CD14-positive monocyte (primary cell): ENCODE results near the gene SRGAP2. TPM values are rescaled to one million over a fixed set of nuclear protein-coding genes. Genes with fewer than 3 reads are reported as not detected.
"Not testable (repeated sequence)": the region's sequence is repeated elsewhere in the genome, so short reads cannot be mapped to it uniquely, and the experiment has no call there.

ENCODE experiments used
- DNase-seq, 3 donors: peaks; one replicate each; pipeline ENCODE4 v3.0.0-alpha.2; 2011 to 2022
- H2AFZ ChIP-seq: 2 replicates; pipeline ENCODE4 v1.6.0; 2012; ENCODE audit warnings: mild to moderate bottlenecking, low read depth, low read length, inconsistent platforms; ENCODE audit not compliant: insufficient read depth, poor library complexity, severe bottlenecking
- H3K27ac ChIP-seq, 2 donors: 1 replicate in 1 of 2; 2 replicates in 1 of 2; pipeline ENCODE4 v1.5.1; 2012 to 2013; ENCODE audit warnings: low read length in 2 of 2, control low read depth in 1 of 2, inconsistent platforms in 1 of 2, low read depth in 1 of 2, mild to moderate bottlenecking in 1 of 2
- H3K27me3 ChIP-seq, 2 donors: one replicate each; pipeline versions ENCODE4 v1.6.0 to v1.6.1; 2011 to 2013; ENCODE audit warnings: low read length in 2 of 2; ENCODE audit not compliant: control insufficient read depth in 2 of 2, insufficient read depth in 2 of 2
- H3K36me3 ChIP-seq, 2 donors: replicated peaks in 1 of 2; 1 replicate in 1 of 2; 2 replicates in 1 of 2; pipeline versions ENCODE4 v1.5.1 to v1.6.1; 2012 to 2013; ENCODE audit warnings: low read length in 2 of 2, control low read depth in 1 of 2, inconsistent platforms in 1 of 2, mild to moderate bottlenecking in 1 of 2; ENCODE audit not compliant: insufficient read depth in 2 of 2, control insufficient read depth in 1 of 2
- H3K4me1 ChIP-seq, 2 donors: 1 replicate in 1 of 2; 2 replicates in 1 of 2; pipeline versions ENCODE4 v1.5.1 to v1.6.1; 2012 to 2013; ENCODE audit warnings: low read length in 2 of 2, control low read depth in 1 of 2, inconsistent platforms in 1 of 2, mild to moderate bottlenecking in 1 of 2, moderate library complexity in 1 of 2; ENCODE audit not compliant: insufficient read depth in 2 of 2, control insufficient read depth in 1 of 2
- H3K4me2 ChIP-seq: replicated peaks from 2 replicates; pipeline ENCODE3; 2012; ENCODE audit warnings: low read length, moderate library complexity, mild to moderate bottlenecking; ENCODE audit not compliant: poor library complexity, severe bottlenecking; ENCODE audit errors: extremely low read depth
- H3K4me3 ChIP-seq, 3 experiments: fragments of 200-600 bp in 1 of 3; sonication (generic) in 1 of 3; replicated peaks in 1 of 3; 1 replicate in 2 of 3; 2 replicates in 1 of 3; pipeline ENCODE4 v1.5.1; 2011 to 2013; ENCODE audit warnings: low read length in 3 of 3, mild to moderate bottlenecking in 3 of 3, control low read depth in 2 of 3, low read depth in 2 of 3, inconsistent platforms in 1 of 3, moderate library complexity in 1 of 3
- H3K79me2 ChIP-seq: 2 replicates; pipeline ENCODE4 v1.6.0; 2012; ENCODE audit warnings: mild to moderate bottlenecking, control low read depth, inconsistent platforms, low read length, moderate library complexity; ENCODE audit not compliant: insufficient read depth
- H3K9ac ChIP-seq: 2 replicates; pipeline ENCODE4 v1.6.0; 2017; ENCODE audit warnings: low read length, mild to moderate bottlenecking; ENCODE audit not compliant: insufficient read depth, poor library complexity, severe bottlenecking
- H3K9me3 ChIP-seq, 2 donors: replicated peaks in 1 of 2; 1 replicate in 1 of 2; 2 replicates in 1 of 2; pipeline versions ENCODE4 v1.5.1 to v1.6.1; 2012 to 2013; ENCODE audit warnings: low read length in 2 of 2, control low read depth in 1 of 2; ENCODE audit not compliant: control insufficient read depth in 1 of 2, insufficient read depth in 1 of 2
- H4K20me1 ChIP-seq: 2 replicates; pipeline ENCODE4 v1.6.0; 2012; ENCODE audit warnings: mild to moderate bottlenecking, low read length, control low read depth, moderate library complexity; ENCODE audit not compliant: insufficient read depth
- H3K27ac Mint-ChIP-seq, 7 donors: one replicate each; pipeline ENCODE4 v1.8.0; 2020; ENCODE audit warnings: mild to moderate bottlenecking in 7 of 7, mixed read lengths in 7 of 7, moderate library complexity in 6 of 7, inconsistent platforms in 2 of 7
- H3K27me3 Mint-ChIP-seq, 3 donors: one replicate each; pipeline ENCODE4 v1.8.0; 2021 to 2022; ENCODE audit warnings: low read depth in 3 of 3, mild to moderate bottlenecking in 3 of 3, mixed read lengths in 3 of 3, moderate library complexity in 3 of 3, inconsistent platforms in 1 of 3
- H3K36me3 Mint-ChIP-seq, 2 donors: one replicate each; pipeline ENCODE4 v1.8.0; 2020; ENCODE audit warnings: mixed read lengths in 2 of 2, inconsistent platforms in 1 of 2, mild to moderate bottlenecking in 1 of 2
- H3K4me1 Mint-ChIP-seq: one replicate; pipeline ENCODE4 v1.8.0; 2020; ENCODE audit warnings: mild to moderate bottlenecking, mixed read lengths
- H3K4me3 Mint-ChIP-seq, 2 donors: one replicate each; pipeline ENCODE4 v1.8.0; 2020; ENCODE audit warnings: mild to moderate bottlenecking in 2 of 2, mixed read lengths in 2 of 2, moderate library complexity in 1 of 2
- H3K9me3 Mint-ChIP-seq, 7 donors: one replicate each; pipeline ENCODE4 v1.8.0; 2020 to 2022; ENCODE audit warnings: mixed read lengths in 7 of 7, mild to moderate bottlenecking in 6 of 7, moderate library complexity in 6 of 7, inconsistent platforms in 2 of 7
- WGBS: methylation state at CpG from one replicate; pipeline ENCODE4 v1.1.5; 2013; ENCODE audit warnings: missing lambda C conversion rate; ENCODE audit not compliant: insufficient coverage; 5-methylcytosine and 5-hydroxymethylcytosine counted together
- intact Hi-C, 2 donors: fragments of 100-400 bp; cut with micrococcal nuclease; formaldehyde crosslinking; loops; one replicate each; pipeline versions ENCODE4 v1.15.0 to v1.15.1; 2023
- polyA plus RNA-seq, 3 donors: library from polyadenylated mRNA; depleted of rRNA in 1 of 3; unstranded in 2 of 3; stranded (reverse) in 1 of 3; fragments of 300-500 nt in 2 of 3; fragments of >200 nt in 1 of 3; fragmentation: Illumina TruSeq in 2 of 3; gene quantifications; 1 replicate in 2 of 3; 2 replicates in 1 of 3; pipeline ENCODE4 v1.2.3, GENCODE V29; 2012 to 2021

Gene SRGAP2
- polyA plus RNA-seq, 3 donors: 13.6 to 70.7 (median 19.3) TPM

DNA sequence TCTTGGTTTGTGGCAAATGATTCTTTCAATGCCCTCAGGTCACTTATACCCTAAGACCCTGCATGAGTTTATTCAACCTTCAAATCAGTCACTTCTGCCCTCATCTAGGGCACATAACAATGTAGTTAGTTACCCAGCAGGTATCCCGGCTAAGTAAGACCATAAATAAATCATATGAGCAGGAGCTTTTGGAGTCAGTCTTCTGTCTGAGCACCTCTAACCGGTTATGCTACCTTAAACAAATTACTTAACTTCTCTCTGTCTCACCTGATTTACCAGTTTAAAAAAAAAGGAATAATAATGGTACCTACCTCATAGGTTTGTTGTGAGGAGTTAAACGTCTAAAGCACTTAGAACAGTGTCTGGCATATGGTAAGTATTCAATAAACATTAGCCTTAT, 17.6 kb upstream of the SRGAP2 start:
- intact Hi-C loops, H3K4me1 Mint-ChIP-seq, H3K27me3 Mint-ChIP-seq, H3K79me2 ChIP-seq, H3K27ac Mint-ChIP-seq, H2AFZ ChIP-seq, H3K9ac ChIP-seq, H3K4me3 ChIP-seq, H3K9me3 Mint-ChIP-seq, H4K20me1 ChIP-seq, H3K27me3 ChIP-seq, H3K4me2 ChIP-seq, H3K9me3 ChIP-seq, H3K36me3 ChIP-seq, DNase-seq, H3K4me1 ChIP-seq, H3K27ac ChIP-seq, H3K36me3 Mint-ChIP-seq, H3K4me3 Mint-ChIP-seq: not testable (repeated sequence)
- WGBS: no CpG with 5 or more reads among the region's 3 CpGs

DNA sequence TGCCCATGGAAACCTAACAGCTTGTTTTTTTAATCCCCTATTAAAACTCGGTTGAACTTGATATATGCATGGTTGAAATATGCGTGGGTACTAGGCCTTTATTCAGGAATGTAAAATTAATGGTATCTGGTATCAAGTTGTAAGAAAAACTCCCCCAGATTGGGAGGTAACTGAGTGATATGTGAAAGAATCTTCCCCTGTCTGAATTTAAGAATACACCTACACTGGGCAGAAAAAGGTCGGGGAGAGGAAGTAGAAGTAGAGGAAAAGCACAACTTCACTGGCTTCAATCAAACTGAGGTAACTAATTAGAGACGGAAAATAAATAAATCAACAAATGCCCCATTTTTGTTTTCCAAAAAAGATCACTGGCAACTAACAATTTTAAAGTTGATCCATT, 16.5 kb upstream of the SRGAP2 start:
- H3K4me3 Mint-ChIP-seq, H3K36me3 ChIP-seq, intact Hi-C loops, H3K36me3 Mint-ChIP-seq, H4K20me1 ChIP-seq, H3K4me2 ChIP-seq, H3K27me3 Mint-ChIP-seq, H3K4me1 Mint-ChIP-seq, H3K9me3 ChIP-seq, H3K27ac Mint-ChIP-seq, H3K9me3 Mint-ChIP-seq, DNase-seq, H3K79me2 ChIP-seq, H2AFZ ChIP-seq, H3K27me3 ChIP-seq, H3K4me1 ChIP-seq, H3K27ac ChIP-seq, H3K4me3 ChIP-seq, H3K9ac ChIP-seq: not testable (repeated sequence)
- no CpG with 5 or more reads among the region's 4 CpGs for WGBS

DNA sequence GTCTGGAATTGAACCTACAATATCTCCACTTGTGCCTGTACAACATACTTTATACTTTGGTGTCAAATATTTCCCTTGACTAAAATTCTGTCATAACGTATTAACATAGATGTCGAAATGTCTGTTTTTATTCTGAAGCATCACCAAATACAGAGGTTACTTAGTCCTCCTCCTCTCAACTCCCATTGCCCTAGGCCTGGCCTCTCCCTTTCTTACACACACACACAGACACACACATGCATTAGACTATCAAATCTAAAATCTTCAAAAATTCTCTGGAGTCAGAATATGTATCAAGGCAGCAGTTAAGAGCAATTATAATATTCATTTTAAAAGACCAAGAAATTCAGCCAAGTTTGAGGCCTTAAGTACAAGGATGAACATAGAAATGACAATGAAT, 8.2 kb upstream of the SRGAP2 start:
- H3K4me2 ChIP-seq, H3K9me3 ChIP-seq, H3K4me3 ChIP-seq, H3K27me3 Mint-ChIP-seq, H3K27ac Mint-ChIP-seq, H3K27ac ChIP-seq, H3K4me1 Mint-ChIP-seq, H3K36me3 ChIP-seq, H3K27me3 ChIP-seq, H3K9me3 Mint-ChIP-seq, H3K79me2 ChIP-seq, DNase-seq, intact Hi-C loops, H3K4me1 ChIP-seq, H4K20me1 ChIP-seq, H3K36me3 Mint-ChIP-seq, H2AFZ ChIP-seq, H3K9ac ChIP-seq, H3K4me3 Mint-ChIP-seq: not testable (repeated sequence)
- no CpG with 5 or more reads among the region's 2 CpGs for WGBS

DNA sequence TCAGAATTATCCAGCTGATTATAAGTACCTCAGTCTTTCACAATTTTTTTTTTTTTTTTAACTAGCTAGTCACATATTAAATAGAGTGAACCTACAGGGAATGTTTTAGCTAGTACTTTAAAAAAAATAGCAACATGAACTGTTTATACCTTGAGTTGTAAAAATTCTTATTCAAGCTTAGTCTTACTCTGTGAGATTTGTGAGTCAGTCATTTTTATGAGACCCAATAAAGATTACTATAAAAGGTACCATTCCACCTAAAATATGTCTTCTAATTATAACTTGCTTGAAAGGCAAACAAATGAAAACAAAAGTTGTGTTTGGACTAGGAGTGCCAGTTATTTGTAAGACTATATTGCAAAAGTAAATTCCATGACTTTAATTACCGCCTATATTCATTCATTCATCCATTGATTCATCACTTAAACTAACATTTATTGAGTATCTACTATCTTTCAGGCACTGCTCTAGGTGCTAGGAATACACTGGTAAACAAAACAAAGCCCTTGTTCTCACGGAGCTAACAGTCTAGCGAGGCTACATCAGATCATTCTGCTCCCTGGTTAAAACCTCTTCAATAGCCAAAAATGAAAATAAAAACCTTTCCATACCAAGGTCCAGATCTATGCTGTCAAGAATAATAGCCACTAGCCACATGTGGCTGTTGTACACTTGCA, 6.5 kb upstream of the SRGAP2 start:
- H3K4me1 ChIP-seq, intact Hi-C loops, H3K9me3 ChIP-seq, H4K20me1 ChIP-seq, H3K27me3 ChIP-seq, H3K79me2 ChIP-seq, H3K4me2 ChIP-seq, H3K9ac ChIP-seq, H3K36me3 ChIP-seq, H3K27ac Mint-ChIP-seq, H3K27me3 Mint-ChIP-seq, H3K27ac ChIP-seq, H3K9me3 Mint-ChIP-seq, H3K4me3 Mint-ChIP-seq, H3K4me1 Mint-ChIP-seq, H3K4me3 ChIP-seq, DNase-seq, H2AFZ ChIP-seq, H3K36me3 Mint-ChIP-seq: not testable (repeated sequence)
- no CpG with 5 or more reads among the region's 3 CpGs for WGBS
